Stomach (tissue), 9 donors: Measurements from ENCODE around the gene SET. TPM values are rescaled to one million over a fixed set of nuclear protein-coding genes. Genes with fewer than 3 reads are reported as not detected.
A peak's percentile ranks its signal among the peaks of the same experiment; 100 is the strongest.

Source experiments
- DNase-seq, 2 donors: peaks; one replicate each; pipeline versions ENCODE4 v3.0.0 to v3.0.0-alpha.2; 2013 to 2019
- H3K27ac ChIP-seq, 5 donors: fragments of 200-600 bp in 4 of 5; sonication (generic) in 4 of 5; one replicate each; pipeline ENCODE4 v1.5.1; 2013 to 2019; ENCODE audit warnings: mild to moderate bottlenecking in 1 of 5, moderate library complexity in 1 of 5
- H3K27me3 ChIP-seq, 3 donors: fragments of 200-600 bp; sonication (generic); one replicate each; pipeline ENCODE4 v1.5.1; 2017 to 2019; ENCODE audit warnings: mixed run types in 1 of 3
- H3K36me3 ChIP-seq, 4 donors: fragments of 200-600 bp; sonication (generic); 1 replicate in 3 of 4; 2 replicates in 1 of 4; pipeline ENCODE4 v1.5.1; 2016 to 2019
- H3K4me1 ChIP-seq, 4 donors: fragments of 200-600 bp; sonication (generic); one replicate each; pipeline ENCODE4 v1.5.1; 2016 to 2019
- H3K4me3 ChIP-seq, 4 donors: fragments of 200-600 bp; sonication (generic) in 3 of 4; one replicate each; pipeline ENCODE4 v1.5.1; 2016 to 2019; ENCODE audit warnings: mild to moderate bottlenecking in 1 of 4
- H3K9me3 ChIP-seq, 4 donors: fragments of 200-600 bp; sonication (generic); one replicate each; pipeline ENCODE4 v1.5.1; 2016 to 2019
- CTCF ChIP-seq, 7 experiments: fragments of 450-650 bp in 4 of 7; fragments of 200-600 bp in 3 of 7; sonication (generic) in 3 of 7; IDR thresholded peaks; one replicate each; pipeline ENCODE4 v1.5.1; 2016 to 2019; ENCODE audit warnings: antibody characterized with exemption in 7 of 7, control low read depth in 2 of 7, mild to moderate bottlenecking in 1 of 7
- EP300 ChIP-seq: sonication (generic); formaldehyde crosslinking; IDR thresholded peaks from one replicate; pipeline ENCODE4 v1.6.1; 2017; ENCODE audit warnings: antibody characterized with exemption
- POLR2A ChIP-seq, 4 donors: fragments of 450-650 bp; IDR thresholded peaks; one replicate each; pipeline ENCODE4 v1.6.1; 2016; ENCODE audit warnings: antibody characterized with exemption in 4 of 4, control low read depth in 2 of 4, mild to moderate bottlenecking in 1 of 4, moderate library complexity in 1 of 4
- POLR2AphosphoS5 ChIP-seq, 3 donors: sonication (generic); formaldehyde crosslinking; IDR thresholded peaks; one replicate each; pipeline ENCODE4 v1.6.1; 2016; ENCODE audit warnings: antibody characterized with exemption in 3 of 3
- WGBS, 5 donors: extraction: QIAGEN DNeasy Blood & Tissue Kit in 3 of 5; methylation state at CpG; one replicate each; pipeline versions ENCODE4 v1.1.5 to v1.1.7; 2013 to 2018; 5-methylcytosine and 5-hydroxymethylcytosine counted together
- intact Hi-C: fragments of 100-400 bp; cut with DNase I; formaldehyde crosslinking; loops from one replicate; pipeline ENCODE4 v1.15.1; 2023; ENCODE audit warnings: low total_unique reads
- polyA plus RNA-seq, 3 donors: library from polyadenylated mRNA; stranded (reverse); fragments of 200-250 nt; gene quantifications; one replicate each; pipeline ENCODE4 v1.2.3, GENCODE V29; 2013
- total RNA-seq, 5 donors: library from RNA; depleted of rRNA; stranded (reverse); fragments of >200 nt; gene quantifications; one replicate each; pipeline versions ENCODE4 v1.1.0 to v1.2.3, GENCODE V29; 2014 to 2016
- donor health status: healthy with polysubstance abuse.
- donor health status: Bipolar disorder and iron deficiency.
- donor health status: healthy.

SET gene
- total and polyA plus RNA-seq, 8 donors = 49.0 to 489 (median 117) TPM

GRCh38 chr9:128723866-128724743 lies 35.1 kb downstream of the SET start, which contains the start of gene ZDHHC12:
Gene ZDHHC12, minus strand, starts transcription at chr9:128724127. Its CDS starts 34 bp downstream, at chr9:128724093.
- DNase-seq = peak; percentile 99 to 100
- Histone ChIP-seq H3K36me3 (peaks cover 0 to 27% (median 24%) of the 10 kb centered on the region in 4 donors), H3K4me1 (peaks cover 14 to 36% (median 29%) of the 10 kb centered on the region in 4 donors), H3K27me3 (no peaks in the 10 kb centered on the region), H3K27ac (peak within 1 kb of the TSS; percentile 85 to 91 (median 89)), H3K4me3 (peak within 1 kb of the TSS; percentile 73 to 90 (median 81)), H3K9me3 (no peaks in the 10 kb centered on the region)
- intact Hi-C loops = no loop called here
- TF ChIP-seq CTCF (IDR thresholded peaks at IDR 0.05) (no peak), POLR2A (IDR thresholded peaks at IDR 0.05) (peak in 2 of 4 donors; percentile 28 to 91), EP300 (no peak), POLR2AphosphoS5 (IDR thresholded peaks at IDR 0.05) (peak; percentile 22 to 94 (median 86))
- WGBS, 5 donors = 1 to 4% (median 1%) methylated on average over 26 to 68 of the region's 68 CpGs

GRCh38 chr9:128724744-128725211 lies 35.8 kb downstream of the SET start:
- Histone ChIP-seq H3K27ac (peak overlapping the region; percentile 85 to 91 (median 89)), H3K27me3 (no peaks in the 10 kb centered on the region), H3K4me1 (peaks cover 14 to 31% (median 26%) of the 10 kb centered on the region in 4 donors), H3K9me3 (no peaks in the 10 kb centered on the region), H3K4me3 (peak overlapping the region; percentile 73 to 90 (median 81)), H3K36me3 (peaks cover 0 to 31% (median 26%) of the 10 kb centered on the region in 4 donors)
- 24 to 26% (median 24%) methylated on average over 10 of the region's 10 CpGs for WGBS, 5 donors
- intact Hi-C loops = no loop called here
- TF ChIP-seq POLR2A (IDR thresholded peaks at IDR 0.05) (no peak), POLR2AphosphoS5 (IDR thresholded peaks at IDR 0.05) (no peak), EP300 (no peak), CTCF (IDR thresholded peaks at IDR 0.05) (no peak)
- peak; percentile 59 to 76 for DNase-seq

- TF ChIP-seq EP300 (no peak), POLR2A (IDR thresholded peaks at IDR 0.05) (no peak), POLR2AphosphoS5 (IDR thresholded peaks at IDR 0.05) (no peak), CTCF (IDR thresholded peaks at IDR 0.05) (no peak)
- intact Hi-C loops = no loop called here
- WGBS, 5 donors = 85 to 95% (median 89%) methylated on average over 5 of the region's 5 CpGs
Measured at GRCh38 chr9:128727640-128728248, 38.7 kb downstream of the SET start.

GRCh38 chr9:128728298-128728697 lies 39.3 kb downstream of the SET start:
- Histone ChIP-seq H3K36me3 (peaks cover 4 to 40% (median 37%) of the 10 kb centered on the region in 4 donors), H3K27ac (no peak overlapping the region), H3K4me1 (peaks cover 9 to 17% (median 15%) of the 10 kb centered on the region in 4 donors), H3K9me3 (no peaks in the 10 kb centered on the region), H3K4me3 (no peak overlapping the region), H3K27me3 (no peaks in the 10 kb centered on the region)
- WGBS, 5 donors = 60 to 78% (median 74%) methylated on average over 7 of the region's 7 CpGs
- no peak for TF ChIP-seq EP300
- TF ChIP-seq POLR2A (IDR thresholded peaks at IDR 0.05) = no peak
- no peak for TF ChIP-seq CTCF (IDR thresholded peaks at IDR 0.05)
- no peak for DNase-seq
- intact Hi-C loops = no loop called here

More at GRCh38 chr9:128727640-128728248, 38.7 kb downstream of the SET start:
- Histone ChIP-seq H3K4me1 (peaks cover 14 to 21% (median 20%) of the 10 kb centered on the region in 4 donors), H3K27ac (no peak overlapping the region), H3K9me3 (no peaks in the 10 kb centered on the region), H3K4me3 (no peak overlapping the region), H3K36me3 (peaks cover 4 to 35% (median 33%) of the 10 kb centered on the region in 4 donors), H3K27me3 (no peaks in the 10 kb centered on the region)
- DNase-seq = no peak
